ENCODE results near the gene PYHIN1.

Gene PYHIN1

DNA sequence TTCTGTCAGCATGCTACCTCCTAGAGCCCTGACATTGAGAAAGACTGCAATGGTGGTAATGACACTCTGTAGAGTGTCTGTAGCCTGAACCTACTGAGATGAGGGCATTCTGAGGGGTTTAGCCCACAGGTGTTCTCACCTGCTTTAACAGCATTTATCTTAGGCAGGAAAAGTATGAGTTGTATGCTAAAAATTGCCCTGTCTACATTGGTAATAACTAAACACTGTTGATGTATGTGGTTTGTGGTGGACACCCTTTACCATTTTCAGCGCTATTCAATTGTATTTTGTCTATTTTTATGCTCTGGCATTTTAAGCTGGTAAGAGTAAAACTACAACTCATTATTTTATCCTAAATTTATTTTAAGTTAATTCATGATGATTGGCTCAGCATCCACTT, 10.0 kb downstream of the PYHIN1 start:
- H3K79me2 ChIP-seq (ENCODE audit: insufficient read depth, low read length): no peaks in the 10 kb centered on the region
- no peak for ATAC-seq (ENCODE audit: insufficient read depth, low read depth)
- H3K4me2 ChIP-seq (ENCODE audit: insufficient read depth, low read length): no peak overlapping the region
- no peak for DNase-seq
- H2AFZ ChIP-seq (ENCODE audit: low read depth, low read length): no peak overlapping the region
- no peak overlapping the region for H3K4me3 ChIP-seq (ENCODE audit: low read depth in 1 of 2, low read length in 2 of 2)
- H3K9ac ChIP-seq (ENCODE audit: low read depth, low read length): no peak overlapping the region
- TF ChIP-seq, protein P1, sequence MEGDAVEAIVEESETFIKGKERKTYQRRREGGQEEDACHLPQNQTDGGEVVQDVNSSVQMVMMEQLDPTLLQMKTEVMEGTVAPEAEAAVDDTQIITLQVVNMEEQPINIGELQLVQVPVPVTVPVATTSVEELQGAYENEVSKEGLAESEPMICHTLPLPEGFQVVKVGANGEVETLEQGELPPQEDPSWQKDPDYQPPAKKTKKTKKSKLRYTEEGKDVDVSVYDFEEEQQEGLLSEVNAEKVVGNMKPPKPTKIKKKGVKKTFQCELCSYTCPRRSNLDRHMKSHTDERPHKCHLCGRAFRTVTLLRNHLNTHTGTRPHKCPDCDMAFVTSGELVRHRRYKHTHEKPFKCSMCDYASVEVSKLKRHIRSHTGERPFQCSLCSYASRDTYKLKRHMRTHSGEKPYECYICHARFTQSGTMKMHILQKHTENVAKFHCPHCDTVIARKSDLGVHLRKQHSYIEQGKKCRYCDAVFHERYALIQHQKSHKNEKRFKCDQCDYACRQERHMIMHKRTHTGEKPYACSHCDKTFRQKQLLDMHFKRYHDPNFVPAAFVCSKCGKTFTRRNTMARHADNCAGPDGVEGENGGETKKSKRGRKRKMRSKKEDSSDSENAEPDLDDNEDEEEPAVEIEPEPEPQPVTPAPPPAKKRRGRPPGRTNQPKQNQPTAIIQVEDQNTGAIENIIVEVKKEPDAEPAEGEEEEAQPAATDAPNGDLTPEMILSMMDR (IDR thresholded peaks at IDR 0.05; ENCODE audit: borderline replicate concordance, extremely low read depth, low read length, poor library complexity, severe bottlenecking): no peak
- no peak for TF ChIP-seq EZH2 (IDR thresholded peaks at IDR 0.05; ENCODE audit: borderline replicate concordance, low read depth, low read length, severe bottlenecking)
- no peaks in the 10 kb centered on the region for H3K9me3 ChIP-seq (ENCODE audit: insufficient read depth, low read length, severe bottlenecking)
- no peaks in the 10 kb centered on the region for H3K36me3 ChIP-seq (ENCODE audit: insufficient read depth, low read length)
- no peak overlapping the region for H3K27ac ChIP-seq (ENCODE audit: low read length)
- peaks cover 9% of the 10 kb centered on the region for H3K27me3 ChIP-seq (ENCODE audit: insufficient read depth, low read length, poor library complexity)
- no peaks in the 10 kb centered on the region for H4K20me1 ChIP-seq (ENCODE audit: insufficient read depth, low read length)
- no peaks in the 10 kb centered on the region for H3K4me1 ChIP-seq (ENCODE audit: insufficient read depth, low read length)

DNA sequence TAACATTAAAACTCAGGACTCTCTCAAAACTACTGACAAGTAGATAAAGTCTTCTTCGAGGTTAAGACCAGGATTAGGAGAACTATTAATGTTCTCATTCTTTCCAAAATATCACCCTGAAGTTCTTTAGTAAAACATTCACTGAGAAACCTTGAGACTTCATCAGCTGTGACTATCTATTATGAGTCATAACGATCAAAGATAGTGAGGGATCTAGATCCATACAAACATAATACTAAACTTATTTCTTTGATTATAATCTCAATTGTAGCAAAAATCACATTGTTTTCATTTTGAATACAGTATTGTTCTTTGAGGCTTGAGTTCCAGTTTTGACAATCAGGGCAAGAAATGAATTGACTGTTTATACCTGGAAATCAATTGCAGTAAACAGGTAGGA, 11.1 kb downstream of the PYHIN1 start:
- Histone ChIP-seq H2AFZ (ENCODE audit: low read depth, low read length) (no peak overlapping the region), H3K4me1 (ENCODE audit: insufficient read depth, low read length) (no peaks in the 10 kb centered on the region), H3K79me2 (ENCODE audit: insufficient read depth, low read length) (no peaks in the 10 kb centered on the region), H3K27ac (ENCODE audit: low read length) (no peak overlapping the region), H3K9ac (ENCODE audit: low read depth, low read length) (no peak overlapping the region), H3K4me2 (ENCODE audit: insufficient read depth, low read length) (no peak overlapping the region), H3K27me3 (ENCODE audit: insufficient read depth, low read length, poor library complexity) (peaks cover 9% of the 10 kb centered on the region), H3K9me3 (ENCODE audit: insufficient read depth, low read length, severe bottlenecking) (no peaks in the 10 kb centered on the region), H3K36me3 (ENCODE audit: insufficient read depth, low read length) (no peaks in the 10 kb centered on the region), H3K4me3 (ENCODE audit: low read depth in 1 of 2, low read length in 2 of 2) (no peak overlapping the region), H4K20me1 (ENCODE audit: insufficient read depth, low read length) (no peaks in the 10 kb centered on the region)
- no peak for ATAC-seq (ENCODE audit: insufficient read depth, low read depth)
- no peak for DNase-seq
- TF ChIP-seq EZH2 (IDR thresholded peaks at IDR 0.05; ENCODE audit: borderline replicate concordance, low read depth, low read length, severe bottlenecking): no peak
- TF ChIP-seq, protein P1 (IDR thresholded peaks at IDR 0.05; ENCODE audit: borderline replicate concordance, extremely low read depth, low read length, poor library complexity, severe bottlenecking): no peak

DNA sequence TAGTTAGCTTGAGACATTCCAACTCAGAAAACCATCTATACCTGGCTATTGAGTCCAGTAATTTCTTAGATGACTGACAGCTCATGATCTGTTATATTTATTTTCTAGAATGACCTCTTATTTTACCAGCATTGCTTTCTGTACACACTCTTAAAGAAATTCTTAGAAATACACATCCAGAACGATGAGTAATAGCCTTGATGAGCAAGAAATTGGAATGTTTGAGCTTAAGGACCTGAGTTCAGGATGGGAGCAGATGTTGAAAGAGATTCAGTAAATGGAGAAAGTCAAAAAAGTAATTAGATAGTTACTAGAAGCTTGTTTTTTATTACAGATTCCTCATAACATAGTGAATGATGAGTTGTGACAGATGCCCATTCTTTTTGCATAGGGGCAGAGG, 11.7 kb downstream of the PYHIN1 start:
- Histone ChIP-seq H2AFZ (ENCODE audit: low read depth, low read length) (no peak overlapping the region), H3K36me3 (ENCODE audit: insufficient read depth, low read length) (no peaks in the 10 kb centered on the region), H4K20me1 (ENCODE audit: insufficient read depth, low read length) (no peaks in the 10 kb centered on the region), H3K27me3 (ENCODE audit: insufficient read depth, low read length, poor library complexity) (peaks cover 8% of the 10 kb centered on the region), H3K27ac (ENCODE audit: low read length) (no peak overlapping the region), H3K9me3 (ENCODE audit: insufficient read depth, low read length, severe bottlenecking) (no peaks in the 10 kb centered on the region), H3K4me1 (ENCODE audit: insufficient read depth, low read length) (no peaks in the 10 kb centered on the region), H3K9ac (ENCODE audit: low read depth, low read length) (no peak overlapping the region), H3K4me3 (ENCODE audit: low read depth in 1 of 2, low read length in 2 of 2) (no peak overlapping the region), H3K79me2 (ENCODE audit: insufficient read depth, low read length) (no peaks in the 10 kb centered on the region), H3K4me2 (ENCODE audit: insufficient read depth, low read length) (no peak overlapping the region)
- DNase-seq (no peak), ATAC-seq (ENCODE audit: insufficient read depth, low read depth) (no peak)
- no peak for TF ChIP-seq EZH2 (IDR thresholded peaks at IDR 0.05; ENCODE audit: borderline replicate concordance, low read depth, low read length, severe bottlenecking)

DNA sequence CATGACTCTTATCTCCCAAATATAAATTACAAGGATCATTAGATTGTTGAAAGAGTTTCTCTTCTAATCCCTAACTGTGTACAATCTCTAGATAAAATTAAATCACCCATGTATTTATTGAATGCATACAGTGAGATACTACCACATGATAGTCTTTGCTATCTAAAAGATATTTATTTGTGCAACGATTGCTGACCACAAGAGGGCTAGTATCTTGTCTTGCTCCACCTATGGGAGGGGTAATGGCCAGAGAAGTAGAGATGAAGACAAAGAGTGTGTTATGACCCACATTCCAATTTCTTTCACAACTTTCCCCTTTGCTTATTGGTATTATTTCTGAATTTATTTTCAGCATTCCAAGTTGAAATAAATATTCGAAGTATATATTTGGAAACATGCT, 13.7 kb downstream of the PYHIN1 start:
- peaks cover 7% of the 10 kb centered on the region for H3K27me3 ChIP-seq (ENCODE audit: insufficient read depth, low read length, poor library complexity)
- no peaks in the 10 kb centered on the region for H3K9me3 ChIP-seq (ENCODE audit: insufficient read depth, low read length, severe bottlenecking)
- no peak for TF ChIP-seq EZH2 (IDR thresholded peaks at IDR 0.05; ENCODE audit: borderline replicate concordance, low read depth, low read length, severe bottlenecking)
- TF ChIP-seq, protein P1 (IDR thresholded peaks at IDR 0.05; ENCODE audit: borderline replicate concordance, extremely low read depth, low read length, poor library complexity, severe bottlenecking): no peak
- H2AFZ ChIP-seq (ENCODE audit: low read depth, low read length): no peak overlapping the region
- no peaks in the 10 kb centered on the region for H4K20me1 ChIP-seq (ENCODE audit: insufficient read depth, low read length)
- H3K36me3 ChIP-seq (ENCODE audit: insufficient read depth, low read length): no peaks in the 10 kb centered on the region
- no peak overlapping the region for H3K4me3 ChIP-seq (ENCODE audit: low read depth in 1 of 2, low read length in 2 of 2)
- H3K9ac ChIP-seq (ENCODE audit: low read depth, low read length): no peak overlapping the region
- no peak overlapping the region for H3K4me2 ChIP-seq (ENCODE audit: insufficient read depth, low read length)
- ATAC-seq (ENCODE audit: insufficient read depth, low read depth) (no peak), DNase-seq (no peak)
- H3K4me1 ChIP-seq (ENCODE audit: insufficient read depth, low read length): no peaks in the 10 kb centered on the region
- no peak overlapping the region for H3K27ac ChIP-seq (ENCODE audit: low read length)
- H3K79me2 ChIP-seq (ENCODE audit: insufficient read depth, low read length): no peaks in the 10 kb centered on the region
